Femur (tissue), 1 donor: Measurements from ENCODE around the gene TSHZ2.
"Not testable (repeated sequence)": the region's sequence is repeated elsewhere in the genome, so short reads cannot be mapped to it uniquely, and the experiment has no call there.

Experiments
- DNase-seq: peaks from one replicate; pipeline ENCODE4 v3.0.0-alpha.2; 2017

Gene TSHZ2

DNA sequence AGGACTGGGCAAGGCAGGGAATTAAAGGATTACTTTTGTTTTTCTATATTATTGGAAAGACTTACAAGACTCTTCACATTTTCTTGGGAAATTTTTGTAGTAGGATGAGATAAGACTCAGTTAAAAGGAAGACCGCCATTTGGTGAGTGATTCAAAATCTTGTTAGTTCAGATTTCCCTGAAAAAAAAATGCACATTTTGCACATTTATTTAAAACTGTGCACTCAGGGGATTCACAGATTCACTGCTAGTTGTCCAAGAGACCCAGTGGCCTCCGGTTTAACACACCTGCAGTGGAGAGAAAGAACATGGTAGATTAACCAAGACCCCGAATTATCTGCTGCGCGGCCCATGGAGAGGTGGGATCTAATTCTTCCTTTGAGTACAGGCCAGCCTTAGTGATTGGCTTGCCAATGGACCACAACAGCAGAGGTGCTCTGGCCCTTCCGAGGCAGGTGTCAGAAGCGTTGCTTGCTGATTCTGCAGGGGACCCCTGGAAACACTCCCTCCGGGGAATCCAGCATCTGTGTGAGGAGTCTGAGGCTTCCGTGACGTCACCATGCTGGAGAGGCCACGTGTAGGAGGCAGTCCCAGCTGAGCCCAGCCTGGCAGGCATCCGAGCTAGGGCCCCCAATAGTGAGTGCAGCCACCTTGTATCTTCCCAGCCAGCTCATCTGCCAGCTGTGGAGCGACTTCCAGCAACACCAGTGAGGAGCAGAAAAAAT is 552.6 kb downstream of the TSHZ2 start:
- no peak for DNase-seq

DNA sequence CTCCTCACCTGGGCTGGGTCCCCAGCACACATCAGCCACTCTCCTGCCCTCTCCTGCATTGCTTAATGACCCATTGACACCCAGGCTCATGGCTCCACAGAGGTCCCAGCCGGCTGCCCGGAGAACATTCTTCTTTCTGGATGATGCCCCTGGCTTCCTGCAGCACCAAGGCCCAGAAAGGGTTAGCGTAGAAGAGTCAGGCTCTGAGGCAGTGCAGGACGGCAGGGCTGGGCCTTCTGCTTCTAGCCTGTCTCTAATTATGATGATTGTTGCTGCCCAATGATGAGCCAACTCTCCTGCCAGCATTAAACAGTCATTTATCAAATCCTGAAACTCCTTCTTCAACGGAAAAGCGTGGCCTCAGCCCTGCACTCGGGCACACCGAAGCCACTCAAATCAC is 555.0 kb downstream of the TSHZ2 start:
- DNase-seq, result no peak

DNA sequence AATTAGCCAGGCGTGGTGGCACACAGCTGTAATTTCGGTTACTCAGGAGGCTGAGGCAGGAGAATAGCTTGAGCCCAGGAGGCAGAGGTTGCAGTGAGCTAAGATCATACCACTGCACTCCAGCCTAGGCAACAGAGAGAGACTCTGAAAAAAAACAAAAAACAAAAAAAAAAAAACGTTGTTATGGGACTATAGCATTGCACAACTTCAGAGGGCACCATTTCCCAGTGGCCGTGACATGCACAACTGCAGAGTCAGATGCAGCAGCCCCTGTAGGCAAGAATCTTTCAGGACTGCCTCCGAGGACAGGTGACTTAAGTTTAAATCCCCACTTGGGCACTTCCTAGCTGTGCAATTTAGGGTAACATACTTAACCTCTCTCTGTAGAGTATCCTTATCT is 557.5 kb downstream of the TSHZ2 start:
- DNase-seq, result no peak

DNA sequence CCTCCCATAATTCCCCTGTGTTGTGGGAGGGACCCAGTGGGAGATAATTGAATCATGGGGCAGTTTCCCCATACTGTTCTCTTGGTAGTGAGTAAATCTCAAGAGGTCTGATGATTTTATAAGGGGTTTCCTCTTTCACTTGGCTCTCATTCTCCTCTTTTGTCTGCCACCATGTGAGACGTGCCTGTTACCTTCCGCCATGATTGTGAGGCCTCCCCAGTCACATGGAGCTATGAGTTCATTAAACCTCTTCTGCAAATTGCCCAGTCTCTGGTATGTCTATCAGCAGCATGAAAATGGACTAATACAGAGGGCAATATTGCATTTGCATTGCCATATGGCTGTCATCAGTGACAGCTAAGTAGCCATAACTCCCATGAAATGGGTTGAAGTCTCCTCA is 558.3 kb downstream of the TSHZ2 start:
- no peak for DNase-seq

DNA sequence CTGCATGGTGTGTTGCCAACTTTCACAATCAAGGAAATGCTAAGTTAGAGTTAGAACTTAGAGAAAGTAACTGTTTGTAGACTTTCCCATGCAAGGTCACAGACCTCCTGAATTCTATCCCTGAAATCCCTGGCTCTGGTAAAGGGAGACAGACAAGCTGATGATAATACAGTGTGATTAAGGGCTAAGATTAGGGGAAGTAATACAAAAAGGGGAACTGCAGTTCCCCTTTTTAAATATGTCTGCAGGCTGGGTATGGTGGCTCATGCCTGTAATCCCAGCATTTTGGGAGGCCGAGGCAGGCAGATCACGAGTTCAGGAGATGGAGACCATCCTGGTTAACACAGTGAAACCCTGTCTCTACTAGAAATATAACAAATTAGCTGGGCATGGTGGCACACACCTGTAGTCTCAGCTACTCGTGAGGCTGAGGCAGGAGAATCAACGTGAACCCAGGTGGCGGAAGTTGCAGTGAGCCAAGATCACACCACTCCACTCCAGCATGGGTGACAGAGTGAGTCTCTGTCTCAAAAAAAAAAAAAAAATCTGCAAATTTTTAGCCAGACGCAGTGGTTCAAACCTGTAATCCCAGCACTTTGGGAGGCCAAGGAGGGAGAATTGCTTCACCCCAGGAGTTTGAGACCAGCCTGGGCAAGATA is 560.6 kb downstream of the TSHZ2 start:
- DNase-seq, result not testable (repeated sequence)

DNA sequence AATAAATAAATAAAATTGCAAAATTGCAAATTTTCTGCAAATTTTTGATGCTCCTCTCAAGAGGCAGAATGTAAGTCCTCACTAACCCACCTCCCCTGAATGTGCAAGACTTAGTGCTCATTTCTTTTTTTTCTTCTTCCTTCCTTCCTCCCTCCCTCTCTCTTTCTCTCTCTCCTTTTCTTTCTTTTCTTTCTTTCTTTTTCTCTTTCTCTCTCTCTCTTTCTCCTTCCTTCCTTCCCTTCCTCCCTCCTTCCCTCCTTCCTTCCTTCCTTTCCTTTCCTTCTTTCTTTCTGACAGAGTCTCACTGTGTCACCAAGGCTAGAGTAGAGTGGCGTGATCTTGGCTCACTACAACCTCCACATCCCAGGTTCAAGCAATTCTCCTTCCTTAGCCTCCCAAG is 561.3 kb downstream of the TSHZ2 start:
- DNase-seq, result no peak

DNA sequence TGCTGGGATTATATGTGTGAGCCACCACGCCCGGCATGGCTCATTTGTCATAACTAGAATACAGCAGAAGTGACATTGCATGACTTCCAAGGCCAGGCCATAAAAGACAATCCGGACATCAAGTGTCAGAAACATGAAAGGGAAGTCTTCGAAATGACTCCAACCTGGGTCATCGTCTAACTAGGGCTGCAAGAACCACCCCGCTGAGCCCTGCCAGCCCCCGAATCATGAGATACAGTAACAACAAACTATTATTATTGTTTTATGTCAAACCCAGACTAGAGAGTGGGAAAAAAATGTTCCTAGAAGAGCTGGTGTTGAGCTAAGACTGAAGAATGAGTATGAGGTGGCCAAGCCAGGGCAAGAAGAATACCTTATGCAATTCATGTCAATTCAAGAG is 561.9 kb downstream of the TSHZ2 start:
- DNase-seq, result no peak

DNA sequence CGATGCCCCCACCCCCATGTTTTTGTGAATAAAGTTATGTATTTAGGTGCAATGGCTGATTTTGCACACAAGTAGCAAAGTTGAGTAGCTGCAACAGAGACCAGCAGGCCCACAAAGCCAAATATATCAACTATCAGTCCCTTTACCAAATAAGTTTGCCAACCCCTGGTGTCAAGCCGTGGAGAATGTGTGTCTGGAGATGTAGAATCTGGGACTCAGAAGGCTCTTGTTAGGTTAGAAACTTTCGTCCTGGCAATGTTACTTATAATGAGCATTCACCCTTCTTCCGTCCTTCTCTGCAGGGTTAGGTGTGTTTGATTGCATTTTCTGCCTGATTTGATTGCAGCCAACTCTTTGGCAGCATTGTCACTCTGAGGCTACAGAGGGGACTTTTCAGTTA is 563.7 kb downstream of the TSHZ2 start:
- no peak for DNase-seq

DNA sequence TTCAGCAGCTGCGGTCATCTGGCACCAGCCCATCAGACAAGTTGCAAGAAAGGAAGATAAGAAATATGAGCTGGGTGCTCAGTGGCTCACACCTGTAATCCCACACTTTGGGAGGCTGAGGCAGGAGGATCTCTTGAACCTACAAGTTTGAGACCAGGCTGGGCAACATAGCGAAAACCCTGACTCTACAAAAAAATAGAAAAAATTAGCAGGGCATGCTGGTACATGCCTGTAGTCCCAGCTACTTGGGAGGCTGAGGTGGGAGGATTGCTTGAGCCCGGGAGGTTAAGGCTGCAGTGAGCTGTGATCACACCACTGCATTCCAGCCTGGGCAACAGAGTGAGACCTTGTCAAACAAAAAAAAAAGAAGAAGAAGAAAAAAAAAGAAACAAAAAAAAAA is 564.2 kb downstream of the TSHZ2 start:
- not testable (repeated sequence) for DNase-seq

DNA sequence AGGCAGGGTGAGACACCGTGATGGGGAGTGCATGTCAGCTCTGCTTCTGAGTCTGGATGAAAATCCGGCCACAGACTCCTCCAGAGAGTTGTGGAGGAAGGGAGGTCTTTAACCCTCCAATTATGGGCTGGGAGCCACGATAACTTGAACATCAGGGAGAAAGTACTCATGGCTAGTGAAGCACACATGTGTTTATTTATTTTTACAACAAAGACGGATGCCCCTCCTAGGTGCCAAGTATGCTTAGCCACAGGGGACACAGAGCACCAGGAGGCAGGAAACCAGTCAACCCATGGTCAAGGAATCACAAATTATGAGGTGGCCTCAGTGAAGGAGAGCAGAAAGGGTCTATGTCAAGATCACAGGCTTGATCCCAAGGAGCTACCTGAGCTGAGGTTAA is 567.4 kb downstream of the TSHZ2 start:
- DNase-seq, result no peak
